ENCODE measurements around the gene MLC1. TPM values are rescaled to one million over a fixed set of nuclear protein-coding genes. Genes with fewer than 3 reads are reported as not detected.
"Not testable (repeated sequence)": the region's sequence is repeated elsewhere in the genome, so short reads cannot be mapped to it uniquely, and the experiment has no call there.

MLC1 gene
- total RNA-seq, 1 donor from 2014 or later = not detected

GRCh38 chr22:50089682-50090411 is 4.6 kb upstream of the MLC1 start, which contains the start of gene MOV10L1:
TSS of gene MOV10L1 (plus strand) at chr22:50090006. CDS start at chr22:50090089, 83 bp downstream.
- FAIRE-seq (no peak), DNase-seq (ENCODE audit: low read depth) (no peak)
- Histone ChIP-seq H3K27me3 (ENCODE audit: control insufficient read depth, insufficient read depth, low read length) (peaks cover 4% of the 10 kb centered on the region), H3K36me3 (ENCODE audit: control insufficient read depth, insufficient read depth, low read length) (no peaks in the 10 kb centered on the region), H3K4me3 (ENCODE audit: low read depth, low read length) (no peak within 1 kb of the TSS)
- TF ChIP-seq, protein P1, sequence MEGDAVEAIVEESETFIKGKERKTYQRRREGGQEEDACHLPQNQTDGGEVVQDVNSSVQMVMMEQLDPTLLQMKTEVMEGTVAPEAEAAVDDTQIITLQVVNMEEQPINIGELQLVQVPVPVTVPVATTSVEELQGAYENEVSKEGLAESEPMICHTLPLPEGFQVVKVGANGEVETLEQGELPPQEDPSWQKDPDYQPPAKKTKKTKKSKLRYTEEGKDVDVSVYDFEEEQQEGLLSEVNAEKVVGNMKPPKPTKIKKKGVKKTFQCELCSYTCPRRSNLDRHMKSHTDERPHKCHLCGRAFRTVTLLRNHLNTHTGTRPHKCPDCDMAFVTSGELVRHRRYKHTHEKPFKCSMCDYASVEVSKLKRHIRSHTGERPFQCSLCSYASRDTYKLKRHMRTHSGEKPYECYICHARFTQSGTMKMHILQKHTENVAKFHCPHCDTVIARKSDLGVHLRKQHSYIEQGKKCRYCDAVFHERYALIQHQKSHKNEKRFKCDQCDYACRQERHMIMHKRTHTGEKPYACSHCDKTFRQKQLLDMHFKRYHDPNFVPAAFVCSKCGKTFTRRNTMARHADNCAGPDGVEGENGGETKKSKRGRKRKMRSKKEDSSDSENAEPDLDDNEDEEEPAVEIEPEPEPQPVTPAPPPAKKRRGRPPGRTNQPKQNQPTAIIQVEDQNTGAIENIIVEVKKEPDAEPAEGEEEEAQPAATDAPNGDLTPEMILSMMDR (IDR thresholded peaks at IDR 0.05; ENCODE audit: insufficient read depth, low read length, severe bottlenecking) = no peak

DNA sequence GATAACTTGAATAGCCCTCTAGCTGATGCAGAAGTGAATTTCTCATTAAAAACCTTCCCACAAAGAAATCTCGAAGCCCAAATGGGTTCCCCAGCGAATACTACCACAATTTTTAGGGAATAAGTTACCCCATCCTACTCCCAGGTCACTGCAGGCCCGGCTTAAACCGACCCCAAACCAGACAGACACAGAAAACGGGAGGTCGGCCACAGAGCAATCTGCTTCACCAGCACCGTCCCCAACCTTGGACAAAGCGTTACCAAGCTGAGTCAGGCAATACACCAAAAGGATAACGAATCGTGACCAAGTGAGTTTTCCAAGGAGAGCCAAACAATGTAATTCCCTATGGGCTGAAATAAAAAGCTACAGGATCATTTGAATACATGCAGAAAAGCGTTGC is 4.0 kb upstream of the MLC1 start:
- TF ChIP-seq, protein P1 (IDR thresholded peaks at IDR 0.05; ENCODE audit: insufficient read depth, low read length, severe bottlenecking) = no peak
- H3K36me3 ChIP-seq (ENCODE audit: control insufficient read depth, insufficient read depth, low read length) = no peaks in the 10 kb centered on the region
- FAIRE-seq (no peak), DNase-seq (ENCODE audit: low read depth) (no peak)
- H3K4me3 ChIP-seq (ENCODE audit: low read depth, low read length) = no peak overlapping the region
- peaks cover 4% of the 10 kb centered on the region for H3K27me3 ChIP-seq (ENCODE audit: control insufficient read depth, insufficient read depth, low read length)

DNA sequence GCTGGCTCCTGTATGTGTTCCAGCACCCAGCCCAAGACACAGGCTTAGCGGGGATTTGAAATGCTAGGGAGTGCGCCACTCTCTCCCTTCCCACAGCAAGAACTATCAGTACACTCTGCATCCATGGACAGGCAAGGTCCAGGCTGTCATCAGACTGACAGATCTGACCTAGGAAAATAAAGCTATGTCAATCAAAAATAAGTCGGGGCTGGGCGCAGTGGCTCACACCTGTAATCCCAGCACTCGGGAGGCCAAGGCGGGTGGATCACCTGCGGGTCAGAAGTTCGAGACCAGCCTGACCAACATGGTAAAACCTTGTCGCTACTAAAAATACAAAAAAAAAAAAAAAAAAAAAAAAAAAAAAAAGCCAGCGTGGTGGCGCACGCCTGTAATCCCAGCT is 2.9 kb upstream of the MLC1 start:
- no peaks in the 10 kb centered on the region for H3K36me3 ChIP-seq (ENCODE audit: control insufficient read depth, insufficient read depth, low read length)
- peaks cover 4% of the 10 kb centered on the region for H3K27me3 ChIP-seq (ENCODE audit: control insufficient read depth, insufficient read depth, low read length)
- FAIRE-seq (no peak), DNase-seq (ENCODE audit: low read depth) (no peak)
- TF ChIP-seq, protein P1 (IDR thresholded peaks at IDR 0.05; ENCODE audit: insufficient read depth, low read length, severe bottlenecking) = no peak
- no peak overlapping the region for H3K4me3 ChIP-seq (ENCODE audit: low read depth, low read length)

GRCh38 chr22:50087646-50088045 is 2.4 kb upstream of the MLC1 start:
- TF ChIP-seq, protein P1 (IDR thresholded peaks at IDR 0.05; ENCODE audit: insufficient read depth, low read length, severe bottlenecking) = no peak
- Histone ChIP-seq H3K27me3 (ENCODE audit: control insufficient read depth, insufficient read depth, low read length) (peaks cover 5% of the 10 kb centered on the region), H3K4me3 (ENCODE audit: low read depth, low read length) (no peak overlapping the region), H3K36me3 (ENCODE audit: control insufficient read depth, insufficient read depth, low read length) (no peaks in the 10 kb centered on the region)
- no peak for DNase-seq (ENCODE audit: low read depth)
- no peak for FAIRE-seq

- H3K36me3 ChIP-seq (ENCODE audit: control insufficient read depth, insufficient read depth, low read length); H3K4me3 ChIP-seq (ENCODE audit: low read depth, low read length); H3K27me3 ChIP-seq (ENCODE audit: control insufficient read depth, insufficient read depth, low read length); DNase-seq (ENCODE audit: low read depth); FAIRE-seq: not testable (repeated sequence)
Measured at GRCh38 chr22:50086975-50087374, 1.7 kb upstream of the MLC1 start.

GRCh38 chr22:50086526-50086925 is 1.3 kb upstream of the MLC1 start:
- DNase-seq (ENCODE audit: low read depth) (no peak), FAIRE-seq (no peak)
- TF ChIP-seq, protein P1 (IDR thresholded peaks at IDR 0.05; ENCODE audit: insufficient read depth, low read length, severe bottlenecking) = no peak
- peaks cover 5% of the 10 kb centered on the region for H3K27me3 ChIP-seq (ENCODE audit: control insufficient read depth, insufficient read depth, low read length)
- no peak overlapping the region for H3K4me3 ChIP-seq (ENCODE audit: low read depth, low read length)
- no peaks in the 10 kb centered on the region for H3K36me3 ChIP-seq (ENCODE audit: control insufficient read depth, insufficient read depth, low read length)
